K562 (cell line): ENCODE measurements around the gene MYCBPAP. TPM values are rescaled to one million over a fixed set of nuclear protein-coding genes. Genes with fewer than 3 reads are reported as not detected.

Experiments
- ARID4B ChIP-seq: sonication (generic); formaldehyde crosslinking; IDR thresholded peaks from 2 replicates; pipeline ENCODE4 v1.8.0; 2022; ENCODE audit warnings: mild to moderate bottlenecking, missing genetic modification reagents
- CTCFL ChIP-seq: IDR thresholded peaks from 2 replicates; pipeline ENCODE4 v1.6.1; 2011; ENCODE audit warnings: borderline replicate concordance, low read depth, mild to moderate bottlenecking, moderate library complexity, low read length; ENCODE audit not compliant: insufficient read depth, poor library complexity, severe bottlenecking
- CXXC5 ChIP-seq: fragments of 250-450 bp; sonication (Bioruptor Pico); IDR thresholded peaks from 2 replicates; pipeline ENCODE4 v1.8.0; 2022; ENCODE audit warnings: inconsistent platforms, mild to moderate bottlenecking, moderate library complexity
- FOXA3 ChIP-seq, 2 experiments: fragments of 450-650 bp in 1 of 2; sonication (generic) in 1 of 2; formaldehyde crosslinking; IDR thresholded peaks in 1 of 2; conservative IDR thresholded peaks in 1 of 2; 2 replicates each; pipeline versions ENCODE4 v1.4.0 to v1.8.0; 2020 to 2022; ENCODE audit warnings: mild to moderate bottlenecking in 2 of 2, missing genetic modification reagents in 1 of 2
- HCFC1 ChIP-seq: IDR thresholded peaks from 2 replicates; pipeline ENCODE4 v1.6.1; 2012; ENCODE audit warnings: low read depth, low read length, improper control_type of control experiment
- MYC ChIP-seq, 2 experiments: fragments of 250-450 bp in 1 of 2; sonication (Bioruptor Pico) in 1 of 2; IDR thresholded peaks; 2 replicates each; pipeline versions ENCODE4 v1.5.1 to v1.6.1; 2012 to 2021; ENCODE audit warnings: low read depth in 2 of 2, borderline replicate concordance in 1 of 2, improper control_type of control experiment in 1 of 2, low read length in 1 of 2, mild to moderate bottlenecking in 1 of 2, moderate library complexity in 1 of 2
- RNF2 ChIP-seq: sonication (generic); IDR thresholded peaks from 2 replicates; pipeline ENCODE4 v1.6.1; 2016
- TAF1 ChIP-seq: IDR thresholded peaks from 2 replicates; pipeline ENCODE4 v1.6.1; 2011; ENCODE audit warnings: mild to moderate bottlenecking, low read length, moderate library complexity; ENCODE audit not compliant: insufficient read depth, control insufficient read depth, severe bottlenecking; ENCODE audit errors: extremely low read depth
- TFAP4 ChIP-seq: sonication (generic); formaldehyde crosslinking; IDR thresholded peaks from 2 replicates; pipeline ENCODE4 v1.8.0; 2022; ENCODE audit warnings: missing genetic modification reagents, mild to moderate bottlenecking, moderate library complexity, borderline replicate concordance
- TFE3 ChIP-seq: fragments of 450-650 bp; formaldehyde crosslinking; IDR thresholded peaks from 2 replicates; pipeline ENCODE4 v1.4.0; 2020; ENCODE audit warnings: mild to moderate bottlenecking, mixed read lengths
- ZBTB17 ChIP-seq: fragments of 450-650 bp; formaldehyde crosslinking; IDR thresholded peaks from 2 replicates; pipeline ENCODE4 v1.4.0; 2020; ENCODE audit warnings: mild to moderate bottlenecking
- ZNF561 ChIP-seq: fragments of 450-650 bp; formaldehyde crosslinking; conservative IDR thresholded peaks from 2 replicates; pipeline ENCODE4 v1.4.0; 2020; ENCODE audit warnings: mild to moderate bottlenecking, moderate library complexity
- polyA plus RNA-seq, 8 experiments: library from polyadenylated mRNA; depleted of rRNA in 4 of 8; stranded (reverse) in 5 of 8; unstranded in 3 of 8; fragments of >200 nt; fragmentation: Nextera tagmentation in 2 of 8; fragmentation: Illumina TruSeq in 1 of 8; extraction: Ambion mirVana in 2 of 8; extraction: Trizol in 1 of 8; gene quantifications; 2 replicates each; pipeline versions ENCODE4 v1.2.1 to v1.2.3, GENCODE V29; 2011 to 2014; ENCODE audit warnings: inconsistent platforms in 1 of 8, missing spikeins in 1 of 8
- total RNA-seq, 7 experiments: library from RNA; depleted of rRNA in 6 of 7; stranded (reverse); fragments of >200 nt in 6 of 7; fragmentation: Illumina TruSeq in 2 of 7; extraction: Trizol in 2 of 7; gene quantifications; 2 replicates each; pipeline versions ENCODE4 v1.2.1 to v1.2.3, GENCODE V29; 2011 to 2021; ENCODE audit warnings: low replicate concordance in 1 of 7
- TF ChIP-seq, protein P1 (sequence below): fragments of 200-800 bp; sonication (Bioruptor generic); IDR thresholded peaks from 2 replicates; pipeline ENCODE4 v1.6.1; 2017; ENCODE audit warnings: missing genetic modification characterization, missing compliant biosample characterization

Gene MYCBPAP
- total and polyA plus RNA-seq, 9 of the 15 experiments (the other 6 are each of a cell fraction or from before 2014, with no cell fraction given): not detected

DNA sequence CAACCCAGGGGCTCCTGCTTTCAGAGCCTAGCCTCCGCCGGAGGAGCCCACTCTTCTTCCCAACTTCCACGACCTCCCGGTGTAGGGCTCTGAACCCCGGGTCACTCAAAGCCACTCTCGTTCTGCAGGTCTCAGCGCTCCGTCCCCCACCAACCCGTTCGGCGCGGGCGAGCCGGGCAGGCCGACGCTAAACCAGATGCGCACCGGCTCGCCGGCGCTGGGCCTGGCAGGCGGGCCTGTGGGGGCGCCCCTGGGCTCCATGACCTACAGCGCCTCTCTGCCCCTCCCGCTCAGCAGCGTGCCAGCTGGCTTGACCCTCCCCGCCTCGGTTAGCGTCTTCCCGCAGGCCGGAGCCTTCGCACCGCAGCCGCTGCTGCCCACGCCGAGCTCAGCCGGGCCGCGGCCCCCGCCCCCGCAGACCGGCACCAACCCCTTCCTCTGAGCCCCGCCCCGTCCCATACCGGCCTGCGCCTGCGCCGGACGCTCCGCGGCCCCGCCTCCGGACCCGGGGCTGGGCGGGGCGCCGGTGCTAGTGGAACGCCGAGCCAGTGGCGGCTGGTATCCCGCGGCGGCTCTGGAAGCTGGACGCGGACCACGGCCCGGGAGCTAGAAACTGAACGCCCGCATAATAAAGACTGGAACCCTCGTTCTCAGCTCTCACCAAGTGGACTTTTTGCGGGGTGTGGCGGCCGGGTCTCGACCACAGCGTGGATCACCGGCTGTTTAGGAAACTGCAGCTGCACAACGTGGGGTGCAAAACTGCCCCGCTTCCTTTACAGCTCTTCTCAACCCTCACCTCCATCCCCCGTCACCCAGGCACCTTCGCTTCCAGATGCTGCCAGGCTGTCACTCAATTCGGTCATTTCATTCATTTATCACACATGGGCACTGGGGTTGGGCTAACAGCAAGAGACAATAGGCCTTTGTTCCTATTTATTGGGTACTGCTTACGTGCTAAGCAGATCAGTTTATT is 33.8 kb downstream of the MYCBPAP start (continued):
- no peak for TF ChIP-seq ZNF561
- peak; percentile 67 for TF ChIP-seq TAF1
- TF ChIP-seq, protein P1, sequence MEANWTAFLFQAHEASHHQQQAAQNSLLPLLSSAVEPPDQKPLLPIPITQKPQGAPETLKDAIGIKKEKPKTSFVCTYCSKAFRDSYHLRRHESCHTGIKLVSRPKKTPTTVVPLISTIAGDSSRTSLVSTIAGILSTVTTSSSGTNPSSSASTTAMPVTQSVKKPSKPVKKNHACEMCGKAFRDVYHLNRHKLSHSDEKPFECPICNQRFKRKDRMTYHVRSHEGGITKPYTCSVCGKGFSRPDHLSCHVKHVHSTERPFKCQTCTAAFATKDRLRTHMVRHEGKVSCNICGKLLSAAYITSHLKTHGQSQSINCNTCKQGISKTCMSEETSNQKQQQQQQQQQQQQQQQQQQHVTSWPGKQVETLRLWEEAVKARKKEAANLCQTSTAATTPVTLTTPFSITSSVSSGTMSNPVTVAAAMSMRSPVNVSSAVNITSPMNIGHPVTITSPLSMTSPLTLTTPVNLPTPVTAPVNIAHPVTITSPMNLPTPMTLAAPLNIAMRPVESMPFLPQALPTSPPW (CRISPR knock-in tag): peak; percentile 94
- 0 out of 2 replicates have a peak, but pooled peaks have one; percentile 9 for TF ChIP-seq ZBTB17 (CRISPR knock-in tag)
- TF ChIP-seq ARID4B (CRISPR knock-in tag): peak; percentile 93
- peak; percentile 86 for TF ChIP-seq TFAP4 (CRISPR knock-in tag)
- peak in 1 of 2 experiments; percentile 33; a peak in 1 of 4 replicates for TF ChIP-seq FOXA3 (CRISPR knock-in tag; conservative IDR thresholded peaks at IDR 0.05 in 1 of 2, IDR thresholded peaks at IDR 0.05 in 1 of 2)
- peak; percentile 45 for TF ChIP-seq CTCFL
- no peak for TF ChIP-seq TFE3 (CRISPR knock-in tag)
- TF ChIP-seq HCFC1: peak; percentile 28; the same call in 1 of the 2 replicates
- 0 out of 2 replicates have a peak, but pooled peaks have one; percentile 30 for TF ChIP-seq RNF2
- peak; percentile 82 for TF ChIP-seq CXXC5 (CRISPR knock-in tag)
- 0 out of 2 replicates have a peak, but pooled peaks have one; percentile 22 for TF ChIP-seq MYC (IDR thresholded peaks at IDR 0.05; ENCODE audit: low read depth, low read length)
- TF ChIP-seq MYC (CRISPR knock-in tag; IDR thresholded peaks at IDR 0.05; ENCODE audit: borderline replicate concordance, low read depth): no peak
